NCI-H524 treated with DMSO at 0.1 percent for 48 hours (cell line): Measurements from ENCODE around the gene MYH11.
"Not testable (repeated sequence)": the region's sequence is repeated elsewhere in the genome, so short reads cannot be mapped to it uniquely, and the experiment has no call there.

Source experiments
- DNase-seq: peaks from one replicate; lab custom pipeline; 2025; lab: John Stamatoyannopoulos, UW

MYH11 gene

DNA sequence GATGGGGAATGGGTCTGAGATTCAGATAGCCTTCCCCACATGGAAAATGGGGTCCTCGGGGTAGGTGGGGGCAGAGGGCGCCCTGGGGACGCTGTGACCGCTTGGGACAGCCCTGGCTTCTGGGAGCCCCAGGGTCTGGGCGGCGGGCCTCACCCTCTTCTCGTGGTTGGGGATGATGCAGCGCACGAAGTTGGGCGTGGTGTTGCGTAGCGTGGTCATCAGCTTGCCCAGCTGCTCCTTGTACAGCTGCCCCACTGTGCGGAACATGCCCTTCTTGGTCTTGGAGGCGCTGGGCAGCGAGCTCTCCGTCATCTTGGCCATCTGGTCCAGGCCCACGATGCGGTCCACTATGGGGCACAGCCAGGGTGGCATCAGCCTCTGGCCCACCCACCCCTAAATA lies 106.8 kb downstream of the MYH11 start:
- no peak for DNase-seq

DNA sequence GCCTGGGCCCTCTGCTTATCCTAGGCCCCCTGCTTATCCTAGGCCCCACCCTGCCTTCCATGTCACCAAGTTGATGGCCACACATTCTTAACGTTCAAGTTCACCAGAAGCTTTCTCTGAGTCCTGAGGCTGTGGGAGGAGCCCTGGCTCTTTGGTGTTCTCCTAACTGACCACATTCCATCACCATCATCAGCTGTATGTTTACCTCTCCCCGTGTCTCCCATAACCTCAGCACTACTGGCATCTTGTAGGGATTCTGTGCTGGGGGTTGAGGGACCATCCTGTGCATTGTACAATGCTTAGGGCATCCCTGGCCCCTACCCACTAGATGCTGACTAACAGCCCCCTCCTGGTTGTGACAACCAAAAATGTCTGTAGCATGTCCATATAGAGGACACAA lies 107.5 kb downstream of the MYH11 start:
- DNase-seq, result no peak

DNA sequence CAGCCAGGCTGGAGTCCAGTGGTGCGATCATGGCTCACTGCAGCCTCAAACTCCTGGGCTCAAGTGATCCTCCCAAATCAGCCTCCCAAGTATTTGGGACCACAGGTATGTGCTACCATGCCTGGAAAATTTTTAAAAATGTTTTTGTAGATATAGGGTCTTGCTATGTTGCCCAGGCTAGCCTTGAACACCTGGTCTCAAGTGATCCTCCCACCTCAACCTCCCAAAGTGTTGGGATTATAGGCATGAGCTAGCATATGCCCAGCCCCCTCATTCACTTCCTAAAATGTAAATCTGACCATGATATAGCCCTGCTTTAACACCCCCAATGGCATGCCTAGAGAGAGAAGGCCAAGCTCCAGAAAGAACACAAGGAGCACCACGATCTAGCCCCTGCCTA lies 108.2 kb downstream of the MYH11 start:
- no peak for DNase-seq

DNA sequence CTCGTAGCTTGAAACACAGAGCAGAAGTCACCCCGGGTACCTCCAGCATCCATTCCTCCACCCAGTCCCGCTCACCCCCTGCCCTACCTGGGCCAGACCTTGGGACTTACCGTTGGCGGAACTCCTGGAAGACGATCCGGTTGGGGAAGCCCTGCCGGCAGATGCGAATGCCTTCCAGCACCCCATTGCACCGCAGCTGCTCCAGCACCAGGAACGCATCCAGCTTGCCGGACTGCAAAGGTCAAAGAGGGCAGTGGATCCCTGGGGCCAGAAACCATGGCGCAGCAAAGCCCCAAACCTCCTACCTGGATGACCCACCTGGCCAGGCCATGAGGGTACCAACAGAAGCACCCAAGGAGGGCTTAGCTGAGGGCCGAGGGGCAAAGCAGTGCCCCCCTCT lies 108.9 kb downstream of the MYH11 start:
- no peak for DNase-seq

DNA sequence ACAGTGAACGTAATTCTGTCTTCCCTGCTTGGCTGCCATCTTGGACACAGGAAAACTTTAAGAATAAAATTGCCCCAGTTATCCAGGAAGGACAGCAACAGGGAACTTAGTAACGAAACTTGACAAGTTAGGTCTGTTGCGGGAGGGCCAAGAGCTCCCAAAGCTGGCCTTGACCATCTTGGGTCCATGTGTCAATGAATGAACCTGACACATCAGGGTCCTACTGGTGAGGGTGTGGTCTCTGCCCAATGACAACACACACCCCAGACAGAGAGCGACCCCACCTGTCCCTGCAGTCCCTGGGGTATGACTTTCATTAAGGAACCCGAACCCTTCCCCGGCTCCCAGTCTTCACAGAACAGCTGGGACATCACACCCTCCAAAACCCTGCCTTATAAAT lies 110.5 kb downstream of the MYH11 start:
- no peak for DNase-seq

DNA sequence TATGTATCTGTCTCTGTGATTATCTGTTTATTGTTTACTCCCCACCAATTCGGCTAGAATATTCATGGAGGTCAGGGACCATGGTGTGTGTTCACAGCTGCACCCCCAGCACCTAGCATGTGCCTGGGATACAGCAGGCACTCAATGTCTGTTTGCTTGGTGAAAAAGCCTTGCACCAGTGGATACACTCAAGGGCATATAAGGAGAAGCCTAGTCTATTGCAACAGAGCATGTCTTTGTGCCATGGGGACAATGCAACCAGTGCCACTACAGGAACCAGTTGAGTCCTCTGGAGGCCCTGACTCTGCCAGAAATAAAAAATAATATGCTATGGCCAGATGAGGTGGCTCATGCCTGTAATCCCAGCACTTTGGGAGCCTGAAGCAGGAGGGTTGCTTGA lies 113.2 kb downstream of the MYH11 start:
- no peak for DNase-seq

DNA sequence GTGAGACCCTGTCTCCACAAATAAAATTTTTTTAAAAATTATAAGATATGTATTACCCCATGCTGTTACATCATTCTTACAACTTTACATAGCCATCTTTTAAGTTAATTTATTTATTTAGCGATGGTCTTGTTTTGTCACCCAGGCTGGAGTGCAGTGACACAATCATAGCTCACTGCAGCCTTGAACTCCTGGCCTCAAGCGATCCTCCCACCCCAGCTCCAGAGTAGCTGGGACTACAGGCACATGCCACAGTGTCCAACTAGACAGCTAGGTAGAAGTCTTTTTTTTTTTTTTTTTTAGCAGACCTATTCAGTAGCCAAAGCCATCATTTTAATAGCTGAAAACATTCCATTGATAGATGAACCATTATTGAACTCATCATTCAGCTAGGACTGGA lies 114.1 kb downstream of the MYH11 start:
- DNase-seq, result no peak

DNA sequence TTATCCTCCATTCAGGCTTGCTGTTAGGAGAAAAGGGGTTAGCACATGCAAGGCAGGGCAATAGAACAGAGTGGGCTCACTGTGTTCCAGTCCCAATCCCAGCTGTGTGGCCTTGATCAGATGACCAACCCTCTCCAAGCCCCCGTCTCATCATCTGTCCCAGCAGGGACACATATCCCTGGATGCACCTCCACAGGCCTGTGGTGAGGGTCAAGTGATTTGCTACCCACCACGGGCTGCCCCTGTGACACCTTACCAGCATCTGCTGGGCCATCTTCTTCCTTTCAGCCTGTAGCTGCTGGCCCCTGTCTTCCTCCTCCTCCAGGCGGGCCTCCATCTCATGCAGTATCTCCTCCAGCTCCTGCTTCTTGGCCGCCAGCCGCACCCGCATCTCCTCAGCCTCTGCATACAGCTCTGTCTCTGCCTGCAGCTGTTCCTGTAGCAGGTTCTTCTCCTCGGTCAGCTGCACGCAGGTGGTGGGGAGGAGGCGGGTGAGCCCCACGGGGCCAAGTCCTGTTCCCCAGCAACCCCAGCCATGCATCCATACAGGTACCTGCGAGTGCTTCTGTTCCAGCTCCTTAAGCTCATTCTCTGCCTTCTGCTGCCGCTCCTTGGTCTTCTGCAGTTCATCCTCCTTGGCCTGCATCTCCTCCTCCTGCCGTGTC lies 115.5 kb downstream of the MYH11 start:
- DNase-seq, result no peak

DNA sequence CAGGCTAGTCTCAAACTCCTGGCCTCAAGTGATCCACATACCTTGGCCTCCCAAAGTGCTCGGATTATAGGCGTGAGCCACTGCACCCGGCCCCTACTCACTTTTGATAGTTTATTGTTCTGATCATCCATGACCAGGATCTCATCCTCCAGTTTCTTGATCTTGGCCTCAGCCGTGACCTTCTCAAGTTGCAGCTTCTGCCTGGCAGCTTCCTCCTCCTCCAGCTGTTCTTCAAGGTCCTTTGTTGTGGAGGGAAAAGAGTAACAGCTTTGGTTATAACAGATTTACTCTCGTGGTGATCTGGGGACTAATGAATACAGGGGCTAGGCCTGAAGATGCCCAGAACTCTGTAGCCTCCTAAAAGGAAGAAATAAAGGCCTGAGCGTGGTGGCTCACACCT lies 116.9 kb downstream of the MYH11 start:
- DNase-seq, result no peak

DNA sequence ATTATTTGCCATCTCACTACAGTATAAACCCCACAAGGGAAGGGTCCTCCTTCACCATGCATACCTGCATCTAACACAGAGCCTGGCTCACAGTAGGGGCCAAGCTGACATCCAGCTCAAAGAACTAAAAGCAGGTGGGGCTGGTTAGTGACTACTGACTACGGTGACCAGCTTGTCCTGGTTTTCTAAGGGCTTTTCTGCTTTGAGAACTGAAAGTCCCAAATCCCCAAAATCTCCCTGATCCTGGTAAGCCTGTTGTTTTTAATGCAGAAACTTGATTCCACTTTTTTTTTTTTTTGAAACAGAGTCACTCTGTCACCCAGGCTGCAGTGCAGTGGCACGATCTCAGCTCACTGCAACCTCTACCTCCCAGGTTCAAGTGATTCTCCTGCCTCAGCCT lies 117.4 kb downstream of the MYH11 start:
- no peak for DNase-seq

DNA sequence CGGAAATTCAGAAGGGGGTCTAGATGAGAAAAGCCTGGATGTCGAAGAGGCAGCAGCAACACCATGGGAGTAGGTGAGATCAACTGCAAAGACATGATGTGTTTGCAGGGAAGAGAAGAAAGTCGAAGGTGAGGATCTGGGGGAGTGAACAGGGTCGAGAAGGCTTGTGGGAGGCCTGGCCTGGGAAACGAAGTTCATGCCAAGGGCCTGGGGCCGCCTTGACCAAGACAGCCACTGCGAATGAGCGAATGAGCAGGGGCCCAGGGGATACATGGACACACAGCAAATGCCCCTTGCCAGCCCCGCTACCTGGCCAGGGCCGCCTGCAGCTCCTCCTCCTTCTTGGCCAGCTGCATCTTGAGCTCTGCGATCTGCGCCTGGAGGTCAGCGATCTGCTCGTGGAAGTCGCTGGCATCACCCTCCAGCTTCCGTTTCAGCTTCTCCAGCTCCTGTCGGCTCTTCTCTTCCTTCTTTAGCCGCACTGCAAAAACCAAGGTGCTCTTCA lies 119.6 kb downstream of the MYH11 start:
- DNase-seq, result no peak

DNA sequence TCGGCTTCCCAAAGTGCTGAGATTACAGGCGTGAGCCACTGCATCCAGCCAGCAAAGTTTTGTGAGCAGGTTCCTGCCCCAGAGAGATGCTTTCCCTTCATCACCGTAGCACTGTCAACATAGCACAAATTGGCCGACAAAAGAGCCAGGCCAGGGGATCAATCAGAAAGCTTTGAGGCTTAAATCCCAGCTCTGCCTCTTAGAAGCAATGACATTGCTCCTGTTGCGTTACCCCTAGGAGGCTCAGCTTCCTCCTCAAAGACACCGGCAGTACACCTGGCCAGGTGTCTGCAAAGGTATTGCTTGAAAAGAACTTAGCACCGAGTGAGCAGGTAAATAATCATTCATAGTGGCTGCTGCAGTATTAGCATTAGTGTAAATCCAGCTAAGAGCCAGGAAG lies 120.3 kb downstream of the MYH11 start:
- DNase-seq, result no peak

DNA sequence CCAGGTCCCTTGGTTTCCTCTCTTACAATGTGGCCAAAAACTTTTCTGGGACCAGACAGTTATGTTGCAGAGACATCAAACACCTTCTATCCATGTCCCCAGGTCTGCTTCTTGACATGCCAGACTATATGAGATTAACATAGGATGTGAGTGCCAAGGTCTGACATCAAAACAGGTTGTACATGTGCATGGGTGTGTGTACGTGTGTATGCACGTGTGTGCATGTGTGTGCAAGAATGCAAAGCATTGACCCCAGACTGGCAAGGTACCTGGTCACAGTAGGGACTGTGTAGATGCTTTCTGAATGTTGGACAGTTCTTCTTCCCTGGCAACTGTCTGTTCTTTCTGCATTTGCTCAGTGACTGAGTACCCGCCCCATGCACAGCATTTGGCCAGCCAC lies 121.2 kb downstream of the MYH11 start:
- DNase-seq, result no peak

DNA sequence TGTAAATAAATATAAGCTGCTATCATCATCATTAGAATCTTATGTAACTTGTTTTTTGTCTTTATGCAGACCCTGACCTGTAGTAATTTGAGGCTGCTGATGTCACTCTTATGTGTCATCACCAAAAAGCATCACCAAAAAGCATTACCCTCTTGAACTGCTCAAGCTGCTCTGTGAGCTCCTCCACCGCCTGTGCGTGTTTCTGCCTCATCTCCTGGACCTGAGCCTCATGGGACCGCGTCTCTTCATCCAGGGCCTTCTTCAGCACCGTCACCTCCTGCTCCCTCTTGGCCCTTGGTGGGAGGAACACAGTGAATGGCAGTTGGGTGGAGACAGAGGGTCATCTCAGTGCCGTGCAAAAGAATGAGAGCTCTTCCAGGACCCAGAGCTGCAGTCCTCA lies 124.4 kb downstream of the MYH11 start:
- DNase-seq, result no peak

DNA sequence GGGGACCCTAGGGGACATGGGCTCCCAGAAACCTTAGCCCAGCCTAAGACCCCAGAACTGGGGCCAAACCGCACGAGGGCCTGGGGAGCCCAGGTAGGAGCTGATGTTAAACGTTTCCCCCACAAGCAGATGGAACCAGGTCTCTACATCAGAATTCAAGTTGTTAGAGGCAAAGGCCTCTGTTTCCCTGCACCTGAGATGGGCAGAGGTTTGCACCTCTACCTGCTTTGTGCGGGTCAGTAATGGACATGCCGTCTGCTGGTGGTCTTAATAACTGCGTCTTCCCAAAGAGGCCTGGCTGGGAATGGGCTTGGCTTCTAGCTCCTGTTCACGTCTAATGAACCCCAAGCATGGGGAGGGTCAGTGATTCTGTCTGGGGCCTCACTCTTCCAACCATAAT lies 127.7 kb downstream of the MYH11 start:
- no peak for DNase-seq

DNA sequence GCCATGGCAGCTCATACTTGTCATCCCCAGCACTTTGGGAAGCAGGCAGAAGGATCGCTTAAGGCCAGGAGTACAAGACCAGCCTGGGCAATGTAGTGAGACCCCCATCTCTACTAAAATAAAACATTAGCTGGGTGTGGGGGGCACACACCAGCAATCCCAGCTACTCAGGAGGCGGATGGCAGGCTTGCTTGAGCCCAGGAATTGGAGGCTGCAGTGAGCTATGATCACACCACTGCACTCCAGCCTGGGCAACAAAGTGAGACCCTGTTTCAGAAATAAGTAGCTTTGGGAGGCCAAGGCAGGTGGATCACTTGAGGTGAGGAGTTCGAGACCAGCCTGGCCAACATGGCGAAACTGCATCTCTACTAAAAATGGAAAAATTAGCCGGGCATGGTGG lies 129.1 kb downstream of the MYH11 start:
- not testable (repeated sequence) for DNase-seq

DNA sequence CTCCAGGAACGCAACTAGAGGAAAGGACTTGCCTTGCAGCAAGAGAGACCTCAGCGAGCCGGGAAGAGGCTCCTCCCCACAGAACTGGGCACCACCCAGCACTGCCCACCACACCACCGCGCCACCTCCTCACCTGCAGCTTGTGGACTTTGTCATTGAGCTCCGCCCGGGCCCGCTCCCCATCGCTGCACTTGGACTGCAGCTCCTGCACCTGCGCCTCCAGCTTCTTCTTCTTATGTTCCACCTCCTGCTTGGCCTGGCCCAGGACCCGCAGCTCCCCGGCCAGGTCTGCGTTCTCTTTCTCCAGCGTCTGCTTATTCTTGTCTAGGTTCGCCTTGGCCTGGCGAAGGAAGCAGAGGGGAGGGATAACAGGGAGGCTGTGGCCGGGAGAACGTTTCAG lies 130.1 kb downstream of the MYH11 start:
- DNase-seq, result no peak

DNA sequence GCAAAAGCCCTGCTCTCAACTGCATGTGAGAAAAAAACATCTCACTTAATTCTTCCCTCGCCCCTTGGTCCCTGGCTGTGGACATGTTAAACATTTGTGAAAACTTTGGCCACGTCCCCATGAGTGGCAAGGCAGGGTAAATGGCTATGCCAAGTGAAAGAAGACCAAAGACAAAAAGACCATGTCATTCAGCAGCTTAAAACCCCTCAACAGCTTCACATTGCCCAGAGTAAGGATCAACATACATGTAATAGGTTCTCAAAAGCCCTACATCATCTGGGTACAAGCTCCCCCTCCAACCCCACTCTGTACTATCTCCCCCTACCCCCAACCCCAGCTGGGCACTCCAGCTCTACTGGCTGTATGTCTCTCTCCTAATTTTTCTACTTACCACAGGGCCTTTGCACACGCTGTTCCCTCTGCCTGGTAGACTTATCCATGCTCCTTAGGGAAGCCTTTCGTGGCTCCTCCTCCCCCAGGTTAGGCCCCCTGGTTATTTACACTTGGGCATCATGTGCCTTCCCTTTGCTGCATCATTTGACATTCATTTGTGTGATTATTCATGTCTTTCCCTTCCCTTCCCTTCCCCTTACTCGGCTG lies 131.1 kb downstream of the MYH11 start:
- DNase-seq, result no peak

DNA sequence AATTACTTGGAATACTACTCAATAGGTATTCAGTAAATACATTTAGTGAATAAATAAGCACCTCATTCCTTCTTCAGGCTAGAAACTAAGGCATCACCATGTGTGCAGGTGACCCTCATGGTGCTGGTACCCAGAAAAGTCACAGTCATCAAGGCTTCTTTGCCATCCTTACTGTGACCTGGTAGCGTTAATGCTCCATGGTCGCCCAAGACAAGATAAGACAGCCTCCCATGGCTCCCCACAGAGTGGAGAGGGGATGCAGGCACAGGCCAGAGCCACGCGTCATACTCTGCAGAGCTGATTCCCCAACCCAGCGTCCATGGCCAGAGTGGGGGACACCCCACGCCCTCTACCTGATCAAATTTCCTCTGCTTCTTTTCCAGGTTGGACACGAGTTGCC lies 133.0 kb downstream of the MYH11 start:
- no peak for DNase-seq

DNA sequence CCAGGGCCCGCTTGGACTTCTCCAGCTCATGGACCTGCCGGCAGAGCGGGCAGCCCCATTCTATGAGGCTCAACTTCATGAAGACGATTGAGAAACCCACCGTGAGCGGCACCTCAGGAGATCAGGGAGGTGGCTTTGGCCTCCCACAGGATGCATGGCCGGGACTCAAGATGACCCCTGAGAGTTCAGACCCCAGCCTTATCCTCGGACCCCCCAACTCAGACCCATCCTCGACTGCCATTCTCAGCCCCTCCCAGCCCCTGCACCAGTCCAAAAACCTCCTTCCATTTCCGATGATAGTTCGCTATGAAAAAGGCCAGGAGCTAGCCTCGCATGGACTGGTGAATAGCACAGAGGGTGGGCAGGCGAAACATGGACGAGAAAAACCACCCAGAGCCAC lies 135.8 kb downstream of the MYH11 start:
- no peak for DNase-seq

DNA sequence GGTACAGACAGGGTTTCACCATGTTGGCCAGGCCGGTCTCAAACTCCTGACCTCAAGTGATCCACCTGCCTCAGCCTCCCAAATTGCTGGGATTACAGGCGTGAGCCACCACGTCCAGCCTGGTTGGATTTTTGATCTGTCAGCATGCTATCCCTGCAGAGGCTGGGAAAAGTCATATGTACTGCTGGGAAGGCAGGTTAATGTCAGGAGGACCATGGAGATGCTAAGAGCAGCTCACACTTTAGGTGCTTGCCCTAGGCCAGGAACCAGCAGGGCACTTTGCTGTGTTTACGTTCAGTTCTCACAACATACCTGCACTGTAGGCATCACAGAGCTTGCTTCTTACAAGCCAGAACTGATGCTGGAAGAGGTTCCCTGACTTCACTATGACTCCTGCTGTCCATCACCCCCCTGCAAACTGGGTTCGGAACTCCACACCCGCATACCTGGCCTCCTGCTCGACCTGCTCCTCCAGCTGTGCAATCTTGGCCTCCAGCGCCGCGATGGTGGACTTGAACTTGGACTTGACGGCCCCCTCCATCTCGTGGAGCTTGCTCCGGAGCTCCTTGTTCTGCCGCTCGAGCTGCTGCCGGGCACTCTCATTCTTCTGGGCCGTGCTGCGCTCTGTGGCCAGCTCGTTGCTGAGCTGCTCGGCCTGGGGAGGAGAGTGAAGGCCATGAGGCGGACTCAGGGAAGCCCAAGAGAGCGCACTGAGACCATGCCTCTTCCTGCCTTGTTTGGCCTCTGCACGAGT lies 140.0 kb downstream of the MYH11 start:
- DNase-seq, result no peak

DNA sequence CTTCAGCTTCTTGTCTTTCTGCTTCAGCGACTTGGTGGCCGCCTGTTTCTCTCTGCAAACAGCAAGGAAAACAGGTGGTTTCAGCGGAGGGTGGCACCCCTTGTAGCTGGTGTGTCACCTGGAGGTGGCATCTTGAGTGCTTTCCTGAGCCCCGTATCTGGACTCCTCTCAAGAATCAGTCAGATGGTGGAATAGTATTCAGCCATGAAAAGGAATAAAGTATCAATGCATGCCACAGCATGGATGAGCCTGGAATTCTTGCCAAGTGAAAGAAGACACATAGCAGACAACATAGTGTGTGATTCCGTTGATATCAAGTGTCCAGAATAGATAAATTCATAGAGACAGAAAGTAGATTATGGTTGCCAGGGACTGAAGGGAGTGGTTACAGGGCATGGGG lies 141.6 kb downstream of the MYH11 start:
- DNase-seq, result no peak

DNA sequence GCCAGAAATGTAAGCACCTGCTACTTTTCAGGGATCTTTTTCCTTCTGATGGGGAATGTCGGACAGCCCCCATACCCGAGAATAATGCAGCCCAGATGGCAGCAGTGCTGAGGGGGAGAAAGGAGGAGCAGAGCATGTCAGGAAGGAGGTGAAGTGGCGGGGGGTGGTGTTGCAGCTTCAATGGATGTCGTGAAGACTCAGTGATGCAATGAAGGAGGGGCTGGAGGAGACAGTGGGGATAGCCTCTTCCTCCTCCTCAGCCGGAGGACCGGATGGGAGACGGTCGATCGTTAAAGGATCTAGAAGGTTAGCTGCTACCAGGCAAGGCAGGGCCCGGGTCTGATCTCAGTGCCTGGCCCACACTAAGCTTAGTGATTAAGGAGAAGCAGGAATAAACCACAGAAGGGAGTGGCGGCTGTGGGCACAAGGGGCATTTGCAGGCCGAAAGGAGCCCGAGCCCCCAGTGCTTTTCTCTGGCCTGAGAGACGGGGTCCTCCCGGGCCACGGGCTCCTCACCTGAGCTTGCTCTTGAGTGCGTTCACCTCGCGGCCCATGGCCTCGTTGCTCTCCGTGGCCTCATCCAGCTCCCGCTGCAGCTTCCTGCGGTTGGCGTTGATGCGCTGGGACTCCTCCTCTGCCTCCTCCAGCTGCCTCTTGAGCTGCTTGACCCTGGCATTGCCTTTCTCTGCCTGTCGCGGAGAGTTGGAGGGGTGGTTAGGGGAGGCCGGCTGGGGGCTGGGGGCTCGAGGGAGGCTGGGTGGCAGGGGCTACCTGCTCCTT lies 142.2 kb downstream of the MYH11 start:
- DNase-seq, result no peak
